Osteoblast (primary cell): ENCODE results near the gene AGER. TPM values are rescaled to one million over a fixed set of nuclear protein-coding genes. Genes with fewer than 3 reads are reported as not detected.

Source experiments
- DNase-seq: peaks from one replicate; pipeline ENCODE4 v3.0.0; 2011; ENCODE audit warnings: low spot score, mixed read lengths; ENCODE audit not compliant: insufficient read length; ENCODE audit errors: missing footprints
- H2AFZ ChIP-seq: 2 replicates; pipeline ENCODE4 v1.6.0; 2011; ENCODE audit warnings: mild to moderate bottlenecking, low read length
- H3K27ac ChIP-seq: 2 replicates; pipeline ENCODE4 v1.5.1; 2011; ENCODE audit warnings: mild to moderate bottlenecking, low read depth, low read length, moderate library complexity
- H3K27me3 ChIP-seq: 2 replicates; pipeline ENCODE4 v1.6.0; 2012; ENCODE audit warnings: mild to moderate bottlenecking, control low read depth, inconsistent platforms, low read length, moderate library complexity; ENCODE audit not compliant: insufficient read depth
- H3K36me3 ChIP-seq: 2 replicates; pipeline ENCODE4 v1.5.1; 2011; ENCODE audit warnings: mild to moderate bottlenecking, low read length, control low read depth, moderate library complexity; ENCODE audit not compliant: insufficient read depth
- H3K4me1 ChIP-seq: 2 replicates; pipeline ENCODE4 v1.5.1; 2011; ENCODE audit warnings: mild to moderate bottlenecking, low read length, control low read depth, moderate library complexity; ENCODE audit not compliant: insufficient read depth
- H3K4me2 ChIP-seq: 2 replicates; pipeline ENCODE4 v1.6.0; 2011; ENCODE audit warnings: mild to moderate bottlenecking, low read length; ENCODE audit not compliant: insufficient read depth
- H3K4me3 ChIP-seq: fragments of 200-600 bp; sonication (generic); 3 replicates; pipeline ENCODE4 v1.5.1; 2012; ENCODE audit warnings: mild to moderate bottlenecking, low read length, inconsistent platforms; ENCODE audit not compliant: insufficient read depth
- H3K79me2 ChIP-seq: 2 replicates; pipeline ENCODE4 v1.6.0; 2012; ENCODE audit warnings: mild to moderate bottlenecking, low read length, control low read depth, inconsistent platforms; ENCODE audit not compliant: insufficient read depth
- H3K9me3 ChIP-seq: 2 replicates; pipeline ENCODE4 v1.5.1; 2011; ENCODE audit warnings: low read depth, low read length, control low read depth
- H4K20me1 ChIP-seq: 2 replicates; pipeline ENCODE4 v1.6.0; 2012; ENCODE audit warnings: mild to moderate bottlenecking, low read length, control low read depth; ENCODE audit not compliant: insufficient read depth
- total RNA-seq: library from RNA; depleted of rRNA; stranded (reverse); fragments of >200 nt; gene quantifications from 2 replicates; pipeline ENCODE4 v1.2.3, GENCODE V29; 2012
- TF ChIP-seq, protein P1 (sequence below): IDR thresholded peaks from 2 replicates; pipeline ENCODE4 v1.5.1; 2011; ENCODE audit warnings: mild to moderate bottlenecking, low read depth, low read length, moderate library complexity; ENCODE audit errors: extremely low read depth

Gene AGER
- total RNA-seq, 1 donor = under 0.01 TPM

DNA sequence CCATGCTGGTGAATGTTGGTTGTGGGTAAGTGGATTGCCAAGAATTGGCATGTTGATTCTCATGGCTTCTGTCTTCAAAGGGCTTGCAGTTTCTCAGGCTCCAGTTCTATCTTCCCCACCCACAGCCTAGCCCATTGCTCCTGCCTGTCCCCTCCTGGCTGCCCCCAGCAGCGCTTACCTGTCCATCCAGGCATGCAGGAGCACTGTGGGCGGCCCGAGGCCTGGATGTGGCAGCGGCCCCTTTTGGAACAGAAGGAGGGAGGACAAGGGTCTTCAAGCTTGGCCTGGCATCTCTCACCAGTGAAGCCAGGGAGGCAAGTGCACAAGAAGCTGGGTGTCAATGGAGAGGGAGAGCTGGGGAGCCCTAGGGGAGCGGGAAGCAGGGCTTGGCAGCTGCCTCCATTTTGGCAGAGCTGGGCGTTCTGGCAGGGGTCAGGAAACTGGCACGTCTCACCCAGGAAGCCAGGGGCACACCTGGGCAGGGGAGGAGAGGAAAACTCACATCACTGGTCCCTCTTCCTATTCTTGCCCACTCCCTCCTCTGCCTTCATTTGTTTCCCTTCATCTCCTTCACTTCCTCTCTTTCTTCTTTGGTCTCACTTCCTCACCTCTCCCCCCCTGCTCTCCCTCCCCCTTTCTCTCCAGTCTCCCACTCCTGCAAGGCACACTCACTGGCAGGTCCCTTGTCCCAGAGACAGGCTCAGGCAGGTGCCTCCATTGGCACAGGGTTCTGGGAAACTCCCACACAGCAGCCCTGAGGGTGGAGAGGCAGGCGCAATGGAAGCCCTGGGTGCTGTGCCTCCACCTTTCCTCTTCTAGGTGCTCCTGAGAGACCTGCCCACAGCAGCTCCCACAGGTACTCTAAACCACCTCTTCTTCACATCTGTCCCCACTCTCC is 38.5 kb upstream of the AGER start:
- no peak for DNase-seq
- TF ChIP-seq, protein P1, sequence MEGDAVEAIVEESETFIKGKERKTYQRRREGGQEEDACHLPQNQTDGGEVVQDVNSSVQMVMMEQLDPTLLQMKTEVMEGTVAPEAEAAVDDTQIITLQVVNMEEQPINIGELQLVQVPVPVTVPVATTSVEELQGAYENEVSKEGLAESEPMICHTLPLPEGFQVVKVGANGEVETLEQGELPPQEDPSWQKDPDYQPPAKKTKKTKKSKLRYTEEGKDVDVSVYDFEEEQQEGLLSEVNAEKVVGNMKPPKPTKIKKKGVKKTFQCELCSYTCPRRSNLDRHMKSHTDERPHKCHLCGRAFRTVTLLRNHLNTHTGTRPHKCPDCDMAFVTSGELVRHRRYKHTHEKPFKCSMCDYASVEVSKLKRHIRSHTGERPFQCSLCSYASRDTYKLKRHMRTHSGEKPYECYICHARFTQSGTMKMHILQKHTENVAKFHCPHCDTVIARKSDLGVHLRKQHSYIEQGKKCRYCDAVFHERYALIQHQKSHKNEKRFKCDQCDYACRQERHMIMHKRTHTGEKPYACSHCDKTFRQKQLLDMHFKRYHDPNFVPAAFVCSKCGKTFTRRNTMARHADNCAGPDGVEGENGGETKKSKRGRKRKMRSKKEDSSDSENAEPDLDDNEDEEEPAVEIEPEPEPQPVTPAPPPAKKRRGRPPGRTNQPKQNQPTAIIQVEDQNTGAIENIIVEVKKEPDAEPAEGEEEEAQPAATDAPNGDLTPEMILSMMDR = no peak
- no peak overlapping the region for H3K4me2 ChIP-seq
- H3K9me3 ChIP-seq = no peaks in the 10 kb centered on the region
- H4K20me1 ChIP-seq = no peaks in the 10 kb centered on the region
- no peaks in the 10 kb centered on the region for H3K36me3 ChIP-seq
- no peak overlapping the region for H3K27ac ChIP-seq
- no peak overlapping the region for H2AFZ ChIP-seq
- H3K4me3 ChIP-seq = no peak overlapping the region
- no peaks in the 10 kb centered on the region for H3K4me1 ChIP-seq
- H3K79me2 ChIP-seq = no peaks in the 10 kb centered on the region
- peaks cover 5% of the 10 kb centered on the region for H3K27me3 ChIP-seq

DNA sequence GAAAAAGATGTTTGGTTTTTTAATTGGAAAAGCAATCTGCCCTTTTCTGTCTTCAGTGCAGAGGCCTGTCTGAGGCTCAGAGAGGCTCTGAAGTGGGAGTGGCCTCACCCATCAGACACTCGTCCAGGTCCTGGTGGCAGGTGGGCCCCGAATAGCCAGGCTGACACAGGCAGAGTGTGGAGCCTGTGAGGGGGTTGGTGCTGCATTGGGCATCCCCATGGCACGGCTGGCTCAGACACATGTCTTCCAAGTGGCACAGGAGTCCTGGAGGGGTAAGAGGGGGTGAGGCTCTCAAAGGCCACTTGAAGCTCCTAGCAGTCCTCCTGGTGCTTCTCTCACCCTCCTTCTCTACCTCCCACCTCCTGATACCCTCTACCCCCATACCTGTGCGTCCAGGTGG is 36.0 kb upstream of the AGER start:
- no peak overlapping the region for H3K4me2 ChIP-seq
- H3K4me3 ChIP-seq = no peak overlapping the region
- H3K27ac ChIP-seq = no peak overlapping the region
- no peaks in the 10 kb centered on the region for H3K4me1 ChIP-seq
- DNase-seq = no peak
- H3K79me2 ChIP-seq = no peaks in the 10 kb centered on the region
- H3K36me3 ChIP-seq = no peaks in the 10 kb centered on the region
- peaks cover 6% of the 10 kb centered on the region for H3K27me3 ChIP-seq
- no peaks in the 10 kb centered on the region for H3K9me3 ChIP-seq
- TF ChIP-seq, protein P1 = no peak
- H4K20me1 ChIP-seq = no peaks in the 10 kb centered on the region
- no peak overlapping the region for H2AFZ ChIP-seq

DNA sequence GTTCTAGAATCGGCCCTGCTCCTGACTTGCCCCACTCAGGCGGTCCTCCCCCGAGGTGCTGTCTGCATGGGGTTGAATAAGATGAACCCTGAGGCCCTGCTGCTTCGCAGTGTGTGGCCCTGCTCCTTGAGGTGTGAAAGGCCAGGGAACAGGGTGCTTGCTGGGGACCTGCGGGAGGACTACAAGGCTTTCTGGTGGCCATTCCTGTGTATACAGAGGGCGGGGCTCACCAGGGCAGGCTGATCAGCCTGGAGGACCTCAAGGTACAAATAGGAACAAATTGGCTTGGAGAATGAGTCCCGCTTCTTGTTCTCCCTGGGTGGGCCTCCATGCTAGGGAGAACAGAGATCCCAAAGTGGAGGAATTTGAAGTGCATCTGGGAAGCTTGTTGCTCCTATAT is 34.1 kb upstream of the AGER start:
- no peaks in the 10 kb centered on the region for H3K4me1 ChIP-seq
- no peaks in the 10 kb centered on the region for H4K20me1 ChIP-seq
- no peak overlapping the region for H2AFZ ChIP-seq
- H3K27me3 ChIP-seq = peaks cover 6% of the 10 kb centered on the region
- no peak for DNase-seq
- TF ChIP-seq, protein P1 = no peak
- no peak overlapping the region for H3K27ac ChIP-seq
- H3K4me3 ChIP-seq = no peak overlapping the region
- no peaks in the 10 kb centered on the region for H3K36me3 ChIP-seq
- H3K9me3 ChIP-seq = no peaks in the 10 kb centered on the region
- no peaks in the 10 kb centered on the region for H3K79me2 ChIP-seq
- H3K4me2 ChIP-seq = no peak overlapping the region

DNA sequence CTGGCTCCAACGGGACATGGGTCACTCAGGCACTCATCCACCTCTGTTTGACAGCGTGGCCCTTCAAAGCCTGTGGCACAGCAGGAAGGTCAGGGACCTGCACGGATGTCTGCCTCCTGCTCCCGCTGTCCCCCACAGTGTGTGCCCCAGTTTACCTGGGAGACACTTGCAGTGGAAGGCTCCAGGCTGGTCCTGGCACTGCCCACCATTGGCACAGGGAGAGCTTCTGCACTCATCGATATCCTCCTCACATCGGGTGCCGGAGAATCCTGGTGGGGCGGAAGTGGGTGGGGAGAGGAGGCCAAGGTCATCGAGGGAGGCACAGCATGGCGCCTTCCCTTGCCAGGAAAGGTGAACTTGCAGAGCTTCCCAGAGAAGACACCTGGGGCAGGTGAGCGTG is 32.9 kb upstream of the AGER start:
- no peaks in the 10 kb centered on the region for H3K79me2 ChIP-seq
- H3K27ac ChIP-seq = no peak overlapping the region
- H3K9me3 ChIP-seq = no peaks in the 10 kb centered on the region
- no peaks in the 10 kb centered on the region for H3K4me1 ChIP-seq
- no peaks in the 10 kb centered on the region for H4K20me1 ChIP-seq
- no peaks in the 10 kb centered on the region for H3K36me3 ChIP-seq
- H3K4me2 ChIP-seq = no peak overlapping the region
- TF ChIP-seq, protein P1 = no peak
- H2AFZ ChIP-seq = no peak overlapping the region
- DNase-seq = no peak
- peaks cover 6% of the 10 kb centered on the region for H3K27me3 ChIP-seq
- no peak overlapping the region for H3K4me3 ChIP-seq
